WI38 (cell line): Measurements from ENCODE around the gene AQP9.

Source experiments
- H3K4me3 ChIP-seq: 2 replicates; pipeline ENCODE4 v1.5.1; 2011; ENCODE audit warnings: low read depth, mild to moderate bottlenecking, control low read depth, low read length
- TF ChIP-seq, protein P1 (sequence below): IDR thresholded peaks from 2 replicates; pipeline ENCODE4 v1.5.1; 2012; ENCODE audit warnings: low read depth, mild to moderate bottlenecking, control low read depth, low read length

The AQP9 gene

DNA sequence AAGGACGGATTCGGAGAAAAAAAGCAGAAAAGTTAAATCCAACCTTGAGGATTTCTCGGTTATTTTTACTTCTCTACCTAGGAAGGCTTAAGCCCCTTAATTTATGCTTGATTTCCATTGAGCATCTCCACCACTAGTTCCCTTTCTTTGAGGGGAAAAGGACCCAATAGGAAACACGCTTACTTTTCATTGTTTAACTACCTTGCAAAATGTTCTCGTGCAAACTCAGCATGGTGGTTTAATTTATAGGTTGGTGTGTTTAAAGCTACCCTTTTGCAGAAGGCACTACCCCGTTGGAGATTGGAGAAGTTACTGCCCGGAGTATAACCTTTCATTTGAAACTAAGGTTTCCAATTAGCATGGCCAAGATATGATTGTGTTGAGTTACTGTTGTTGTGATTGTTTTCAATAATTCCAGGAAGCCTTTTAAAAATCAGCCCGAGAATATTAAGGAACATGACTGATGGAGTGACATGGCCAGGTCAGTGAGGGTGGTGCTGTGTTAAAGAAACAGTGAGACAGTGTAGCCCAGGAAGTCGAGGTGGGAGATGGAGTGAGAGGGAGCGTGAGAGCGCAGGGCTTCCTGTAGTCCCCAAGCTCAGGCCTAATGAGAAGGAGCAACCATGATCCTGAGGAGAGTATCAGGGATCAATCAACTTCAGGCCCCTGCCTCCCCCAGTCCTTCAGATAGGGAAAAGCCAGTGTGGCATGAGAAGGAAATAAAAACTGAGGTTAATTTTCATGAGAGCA lies 76.6 kb downstream of the AQP9 start:
- TF ChIP-seq, protein P1, sequence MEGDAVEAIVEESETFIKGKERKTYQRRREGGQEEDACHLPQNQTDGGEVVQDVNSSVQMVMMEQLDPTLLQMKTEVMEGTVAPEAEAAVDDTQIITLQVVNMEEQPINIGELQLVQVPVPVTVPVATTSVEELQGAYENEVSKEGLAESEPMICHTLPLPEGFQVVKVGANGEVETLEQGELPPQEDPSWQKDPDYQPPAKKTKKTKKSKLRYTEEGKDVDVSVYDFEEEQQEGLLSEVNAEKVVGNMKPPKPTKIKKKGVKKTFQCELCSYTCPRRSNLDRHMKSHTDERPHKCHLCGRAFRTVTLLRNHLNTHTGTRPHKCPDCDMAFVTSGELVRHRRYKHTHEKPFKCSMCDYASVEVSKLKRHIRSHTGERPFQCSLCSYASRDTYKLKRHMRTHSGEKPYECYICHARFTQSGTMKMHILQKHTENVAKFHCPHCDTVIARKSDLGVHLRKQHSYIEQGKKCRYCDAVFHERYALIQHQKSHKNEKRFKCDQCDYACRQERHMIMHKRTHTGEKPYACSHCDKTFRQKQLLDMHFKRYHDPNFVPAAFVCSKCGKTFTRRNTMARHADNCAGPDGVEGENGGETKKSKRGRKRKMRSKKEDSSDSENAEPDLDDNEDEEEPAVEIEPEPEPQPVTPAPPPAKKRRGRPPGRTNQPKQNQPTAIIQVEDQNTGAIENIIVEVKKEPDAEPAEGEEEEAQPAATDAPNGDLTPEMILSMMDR: no peak

DNA sequence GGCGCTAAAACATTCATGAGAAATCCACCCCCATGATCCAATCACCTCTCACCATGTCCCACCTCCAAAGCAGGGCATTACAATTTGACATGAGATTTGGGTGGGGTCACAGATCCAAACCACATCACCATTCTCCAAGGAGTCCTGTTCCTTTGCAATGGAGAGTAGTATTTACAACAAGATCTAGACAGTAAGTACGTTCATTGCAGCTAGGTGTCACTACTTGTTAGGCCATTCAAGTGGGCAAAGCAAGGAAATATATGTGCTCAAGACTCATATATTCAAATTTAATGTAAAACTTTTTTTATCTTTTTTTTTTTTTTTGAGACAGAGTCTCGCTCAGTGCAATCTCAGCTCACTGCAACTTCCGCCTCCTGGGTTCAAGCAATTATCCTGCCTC lies 79.3 kb downstream of the AQP9 start:
- TF ChIP-seq, protein P1: no peak

More for the DNA sequence above, 76.6 kb downstream of the AQP9 start:
- no peak overlapping the region for H3K4me3 ChIP-seq

DNA sequence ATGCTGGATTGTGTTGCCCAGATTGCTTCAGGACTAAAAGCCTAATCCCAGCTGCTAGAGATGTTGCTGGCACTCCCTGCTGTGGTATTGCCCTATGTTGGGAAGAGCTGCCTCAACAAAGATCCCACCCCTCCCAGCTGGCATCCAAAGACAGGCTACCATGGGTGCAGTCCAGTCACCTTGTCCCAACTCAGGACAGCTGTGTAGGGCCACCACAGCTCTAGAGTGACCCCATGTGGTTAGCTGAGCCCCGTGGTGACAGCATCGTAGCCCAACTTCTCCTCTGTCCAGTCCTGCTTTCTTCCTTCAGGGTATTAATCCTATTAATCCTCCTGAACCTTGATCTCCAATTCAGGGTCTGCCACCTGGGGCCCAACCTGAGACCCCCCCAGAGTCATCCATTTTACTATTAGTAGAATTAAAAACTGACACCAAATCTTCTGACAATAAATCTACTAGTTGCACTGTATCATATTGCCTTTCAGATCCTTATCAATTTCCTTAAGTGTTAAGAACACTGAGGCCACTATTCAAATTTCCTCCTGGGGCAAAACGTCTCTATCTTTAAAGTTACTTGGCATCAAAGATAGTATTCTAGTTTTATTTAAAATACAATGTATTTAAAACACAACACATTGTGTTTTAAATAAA lies 83.5 kb downstream of the AQP9 start:
- TF ChIP-seq, protein P1: peak; percentile 59
- H3K4me3 ChIP-seq: no peak overlapping the region

More for the DNA sequence above, 79.3 kb downstream of the AQP9 start:
- no peak overlapping the region for H3K4me3 ChIP-seq

DNA sequence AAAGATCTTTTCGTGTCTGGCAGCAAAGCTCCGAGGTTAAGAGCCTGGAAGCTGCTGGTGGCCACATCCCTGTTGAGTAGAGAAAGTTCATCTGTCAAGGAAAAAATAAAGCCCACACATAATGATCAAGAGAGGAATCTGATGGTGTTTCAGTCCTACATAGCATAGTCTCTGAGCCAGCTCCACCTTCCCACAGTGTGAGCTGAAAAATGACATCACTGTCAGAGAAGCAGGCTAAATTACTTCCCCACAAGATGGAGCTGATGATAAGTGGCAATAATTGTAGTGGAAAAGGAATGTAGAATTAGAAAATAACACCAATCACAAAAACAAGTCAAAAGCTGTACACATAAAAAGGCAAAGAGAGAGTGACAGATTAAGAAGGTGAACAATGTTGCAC lies 84.5 kb downstream of the AQP9 start:
- no peak overlapping the region for H3K4me3 ChIP-seq
- TF ChIP-seq, protein P1: no peak

DNA sequence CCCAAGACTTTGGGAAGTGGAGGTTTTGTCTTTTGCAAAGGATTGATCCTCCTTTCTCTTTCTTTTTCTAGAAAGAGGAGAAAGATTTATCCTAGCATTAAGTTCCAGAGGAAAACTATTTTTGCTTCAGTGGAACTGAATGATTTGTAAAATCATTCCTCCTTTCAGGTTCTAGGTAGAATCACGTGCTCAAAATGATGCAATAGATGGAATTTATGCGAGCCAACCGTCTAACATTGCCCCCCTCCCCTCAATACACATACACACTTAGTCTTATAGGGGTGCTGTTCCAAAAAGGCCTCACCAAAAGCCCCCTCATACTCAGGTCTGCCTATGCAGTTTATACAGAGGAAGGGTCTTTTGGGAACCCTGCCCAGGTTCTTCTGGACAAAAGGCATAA lies 85.3 kb downstream of the AQP9 start:
- TF ChIP-seq, protein P1: no peak

DNA sequence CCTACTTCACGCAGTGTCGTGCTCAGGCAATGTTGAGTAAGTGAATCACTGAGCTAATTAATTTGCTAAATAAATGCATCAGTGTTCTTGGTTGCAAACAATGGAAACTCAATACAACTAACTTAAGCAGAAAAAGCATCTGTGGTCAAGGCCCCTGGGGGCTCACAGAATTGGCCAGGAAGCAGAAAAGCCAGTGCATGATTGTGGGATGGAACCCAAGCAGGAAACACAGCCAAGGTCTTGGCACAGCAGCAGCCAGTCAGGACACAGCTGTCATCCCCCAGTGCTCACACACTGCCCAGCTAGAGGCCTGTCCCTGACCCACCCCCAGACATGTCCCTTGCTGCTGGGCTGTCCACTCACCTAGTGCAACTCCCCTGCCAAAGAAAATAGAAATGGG lies 85.9 kb downstream of the AQP9 start:
- H3K4me3 ChIP-seq: no peak overlapping the region
- TF ChIP-seq, protein P1: no peak

More for the DNA sequence above, 85.3 kb downstream of the AQP9 start:
- H3K4me3 ChIP-seq: no peak overlapping the region
